ENCODE results near the gene GP1BB. TPM values are rescaled to one million over a fixed set of nuclear protein-coding genes. Genes with fewer than 3 reads are reported as not detected.

GP1BB gene
- total and polyA plus RNA-seq, 2 donors (not counting 3 experiments of a cell fraction or from before 2014, with no cell fraction given), result 1.7 to 6.2 TPM

GRCh38 chr22:19730655-19731360, 7.5 kb downstream of the GP1BB start:
- H3K9me3 ChIP-seq (replicated peaks; ENCODE audit: control insufficient read depth, insufficient read depth, low read length), result no peaks in the 10 kb centered on the region
- peaks cover 3% of the 10 kb centered on the region for H3K4me1 ChIP-seq (ENCODE audit: control insufficient read depth, extremely low read depth, insufficient read depth, low read length)
- ChIA-PET POLR2A (no interaction called here), CTCF (interaction anchor here (0.5 to 5.5 kb wide), 75 partner anchors 9 to 431 kb away, joined by 3 to 372 read pairs (median 6); partner anchors contain the start of genes COMT, GNB1L, RTL10 and TANGO2)
- no TSS peak for BruUV-seq (replicated peaks)
- DNase-seq (ENCODE audit: low read depth, low spot score) (peak; percentile 67), FAIRE-seq (peak; percentile 94)
- H3K4me3 ChIP-seq (replicated peaks in 1 of 3; ENCODE audit: insufficient read depth in 1 of 3, low read depth in 1 of 3, low read length in 3 of 3), result peak overlapping the region in 2 of 3 experiments; percentile 6 to 25
- peak overlapping the region; percentile 90 for H2AFZ ChIP-seq (ENCODE audit: low read depth, low read length)
- H3K27me3 ChIP-seq (ENCODE audit: control insufficient read depth in 2 of 2, insufficient read depth in 2 of 2, low read length in 2 of 2), result no peaks in the 10 kb centered on the region
- no peak overlapping the region for H3K27ac ChIP-seq (ENCODE audit: insufficient read depth, low read depth, low read length)
- no peaks in the 10 kb centered on the region for H4K20me1 ChIP-seq (replicated peaks; ENCODE audit: control insufficient read depth, extremely low read depth, insufficient read depth, low read length)
- TF ChIP-seq CTCF (IDR thresholded peaks at IDR 0.05; ENCODE audit: extremely low read depth in 1 of 2, insufficient read depth in 1 of 2, low read depth in 1 of 2, low read length in 2 of 2) (peak; percentile 94 to 98), MYC (IDR thresholded peaks at IDR 0.05; ENCODE audit: low read depth, low read length) (no peak)
- no peaks in the 10 kb centered on the region for H3K79me2 ChIP-seq (ENCODE audit: control insufficient read depth, insufficient read depth, low read length)
- H3K36me3 ChIP-seq (ENCODE audit: control insufficient read depth in 2 of 2, extremely low read depth in 1 of 2, insufficient read depth in 2 of 2, low read length in 2 of 2), result no peaks in the 10 kb centered on the region
- no peak overlapping the region for H3K9ac ChIP-seq (replicated peaks; ENCODE audit: extremely low read depth, insufficient read depth, low read length)
- peak overlapping the region; percentile 45 for H3K4me2 ChIP-seq (ENCODE audit: insufficient read depth, low read length)
- dilution Hi-C loops (cut with MboI; ENCODE audit: extremely low pct_ligation_motif_present, low sequenced_read_pairs), result no loop called here
- no peaks in the 10 kb centered on the region for H3K9me1 ChIP-seq (replicated peaks; ENCODE audit: control insufficient read depth, extremely low read depth, insufficient read depth, low read length)
- intact Hi-C loops (cut with micrococcal nuclease), result loop anchor here (1.0 to 2.0 kb wide), 6 partner anchors 36 to 282 kb away; partner anchors contain the start of genes GNB1L and RTL10

Data from endothelial cell of umbilical vein (primary cell).